Measurements from ENCODE around the gene HINT3. TPM values are rescaled to one million over a fixed set of nuclear protein-coding genes. Genes with fewer than 3 reads are reported as not detected.

HINT3 gene
- total RNA-seq, 1 experiment from 2014 or later: 12.7 TPM

DNA sequence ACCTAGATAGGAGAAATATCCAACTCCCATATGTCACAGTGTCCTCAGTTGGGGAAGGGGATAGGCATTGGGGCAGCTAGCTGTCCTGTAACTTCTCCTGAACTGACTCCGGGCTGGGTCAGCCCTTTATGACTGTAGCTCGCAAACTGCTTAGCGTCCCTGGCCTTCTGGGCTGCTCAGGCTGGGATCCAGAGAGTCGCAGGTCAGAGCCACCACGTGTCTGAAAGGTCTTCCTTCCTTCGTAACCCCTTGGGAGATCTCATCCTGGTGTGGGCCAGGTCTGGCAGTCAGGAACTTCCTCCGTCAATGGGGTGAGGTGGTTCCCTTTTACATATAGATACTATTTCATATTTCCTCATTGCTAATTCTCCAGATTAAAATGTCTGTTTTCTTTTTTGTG is 28.8 kb upstream of the HINT3 start:
- Histone ChIP-seq H3K9ac (ENCODE audit: low read length) (no peak overlapping the region), H3K9me3 (ENCODE audit: control insufficient read depth in 1 of 2, insufficient read depth in 1 of 2, low read depth in 1 of 2, low read length in 2 of 2) (no peaks in the 10 kb centered on the region), H3K27ac (ENCODE audit: low read depth, low read length) (no peak overlapping the region), H2AFZ (ENCODE audit: low read depth, low read length, poor library complexity, severe bottlenecking) (no peak overlapping the region), H3K4me2 (ENCODE audit: low read length) (no peak overlapping the region), H3K36me3 (ENCODE audit: control insufficient read depth in 1 of 2, insufficient read depth in 2 of 2, low read length in 2 of 2) (no peaks in the 10 kb centered on the region), H3K79me2 (ENCODE audit: insufficient read depth, low read length) (no peaks in the 10 kb centered on the region), H3K4me3 (replicated peaks in 1 of 2; ENCODE audit: low read depth in 1 of 2, low read length in 2 of 2) (no peak overlapping the region), H3K27me3 (ENCODE audit: insufficient read depth, low read length) (no peaks in the 10 kb centered on the region), H3K9me2 (ENCODE audit: insufficient read depth) (no peaks in the 10 kb centered on the region), H3K4me1 (ENCODE audit: control insufficient read depth in 1 of 2, insufficient read depth in 2 of 2, low read length in 2 of 2) (peaks cover 4 to 15% of the 10 kb centered on the region in 2 experiments), H4K20me1 (ENCODE audit: insufficient read depth) (no peaks in the 10 kb centered on the region)
- ChIA-PET POLR2A (no interaction called here), RAD21 (ENCODE audit: low non-redundant PET in 1 of 2, low total read pairs in 2 of 2, uncharacterized antibody in 2 of 2, unreplicated experiment in 2 of 2) (no interaction called here), CTCF (no interaction called here)
- no TSS peak for BruUV-seq (replicated peaks)
- DNase-seq (ENCODE audit: low read depth, low spot score) (no peak), ATAC-seq (no peak)
- TF ChIP-seq, protein P1, sequence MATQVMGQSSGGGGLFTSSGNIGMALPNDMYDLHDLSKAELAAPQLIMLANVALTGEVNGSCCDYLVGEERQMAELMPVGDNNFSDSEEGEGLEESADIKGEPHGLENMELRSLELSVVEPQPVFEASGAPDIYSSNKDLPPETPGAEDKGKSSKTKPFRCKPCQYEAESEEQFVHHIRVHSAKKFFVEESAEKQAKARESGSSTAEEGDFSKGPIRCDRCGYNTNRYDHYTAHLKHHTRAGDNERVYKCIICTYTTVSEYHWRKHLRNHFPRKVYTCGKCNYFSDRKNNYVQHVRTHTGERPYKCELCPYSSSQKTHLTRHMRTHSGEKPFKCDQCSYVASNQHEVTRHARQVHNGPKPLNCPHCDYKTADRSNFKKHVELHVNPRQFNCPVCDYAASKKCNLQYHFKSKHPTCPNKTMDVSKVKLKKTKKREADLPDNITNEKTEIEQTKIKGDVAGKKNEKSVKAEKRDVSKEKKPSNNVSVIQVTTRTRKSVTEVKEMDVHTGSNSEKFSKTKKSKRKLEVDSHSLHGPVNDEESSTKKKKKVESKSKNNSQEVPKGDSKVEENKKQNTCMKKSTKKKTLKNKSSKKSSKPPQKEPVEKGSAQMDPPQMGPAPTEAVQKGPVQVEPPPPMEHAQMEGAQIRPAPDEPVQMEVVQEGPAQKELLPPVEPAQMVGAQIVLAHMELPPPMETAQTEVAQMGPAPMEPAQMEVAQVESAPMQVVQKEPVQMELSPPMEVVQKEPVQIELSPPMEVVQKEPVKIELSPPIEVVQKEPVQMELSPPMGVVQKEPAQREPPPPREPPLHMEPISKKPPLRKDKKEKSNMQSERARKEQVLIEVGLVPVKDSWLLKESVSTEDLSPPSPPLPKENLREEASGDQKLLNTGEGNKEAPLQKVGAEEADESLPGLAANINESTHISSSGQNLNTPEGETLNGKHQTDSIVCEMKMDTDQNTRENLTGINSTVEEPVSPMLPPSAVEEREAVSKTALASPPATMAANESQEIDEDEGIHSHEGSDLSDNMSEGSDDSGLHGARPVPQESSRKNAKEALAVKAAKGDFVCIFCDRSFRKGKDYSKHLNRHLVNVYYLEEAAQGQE (IDR thresholded peaks at IDR 0.05; ENCODE audit: low read depth): no peak
- TF ChIP-seq YY1 (IDR thresholded peaks at IDR 0.05; ENCODE audit: extremely low read depth, insufficient replicate concordance, low read depth, low read length) (no peak), JUND (IDR thresholded peaks at IDR 0.05) (no peak), SRF (IDR thresholded peaks at IDR 0.05; ENCODE audit: low read depth) (no peak), SIN3A (IDR thresholded peaks at IDR 0.05; ENCODE audit: low read depth) (no peak), POLR2A (IDR thresholded peaks at IDR 0.05; ENCODE audit: borderline replicate concordance, extremely low read depth, insufficient read depth, insufficient read length) (no peak), RAD21 (IDR thresholded peaks at IDR 0.05; ENCODE audit: low read depth) (no peak), EGR1 (IDR thresholded peaks at IDR 0.05; ENCODE audit: low read depth) (no peak), ZNF274 (IDR thresholded peaks at IDR 0.05; ENCODE audit: low read depth, low read length) (no peak), SP1 (IDR thresholded peaks at IDR 0.05; ENCODE audit: low read depth) (no peak), ELF1 (IDR thresholded peaks at IDR 0.05; ENCODE audit: borderline replicate concordance, low read depth) (no peak)
- TF ChIP-seq, protein P2, sequence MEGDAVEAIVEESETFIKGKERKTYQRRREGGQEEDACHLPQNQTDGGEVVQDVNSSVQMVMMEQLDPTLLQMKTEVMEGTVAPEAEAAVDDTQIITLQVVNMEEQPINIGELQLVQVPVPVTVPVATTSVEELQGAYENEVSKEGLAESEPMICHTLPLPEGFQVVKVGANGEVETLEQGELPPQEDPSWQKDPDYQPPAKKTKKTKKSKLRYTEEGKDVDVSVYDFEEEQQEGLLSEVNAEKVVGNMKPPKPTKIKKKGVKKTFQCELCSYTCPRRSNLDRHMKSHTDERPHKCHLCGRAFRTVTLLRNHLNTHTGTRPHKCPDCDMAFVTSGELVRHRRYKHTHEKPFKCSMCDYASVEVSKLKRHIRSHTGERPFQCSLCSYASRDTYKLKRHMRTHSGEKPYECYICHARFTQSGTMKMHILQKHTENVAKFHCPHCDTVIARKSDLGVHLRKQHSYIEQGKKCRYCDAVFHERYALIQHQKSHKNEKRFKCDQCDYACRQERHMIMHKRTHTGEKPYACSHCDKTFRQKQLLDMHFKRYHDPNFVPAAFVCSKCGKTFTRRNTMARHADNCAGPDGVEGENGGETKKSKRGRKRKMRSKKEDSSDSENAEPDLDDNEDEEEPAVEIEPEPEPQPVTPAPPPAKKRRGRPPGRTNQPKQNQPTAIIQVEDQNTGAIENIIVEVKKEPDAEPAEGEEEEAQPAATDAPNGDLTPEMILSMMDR (IDR thresholded peaks at IDR 0.05 in 2 of 3, conservative IDR thresholded peaks at IDR 0.05 in 1 of 3; ENCODE audit: borderline replicate concordance in 1 of 3, insufficient read depth in 1 of 3, low read depth in 2 of 3, low read length in 2 of 3): no peak
- intact Hi-C loops (cut with micrococcal nuclease): no loop called here
